Retina (tissue), 1 donor: ENCODE results near the gene FNDC8.
"Not testable (repeated sequence)": the region's sequence is repeated elsewhere in the genome, so short reads cannot be mapped to it uniquely, and the experiment has no call there.

Source experiments
- DNase-seq: peaks from one replicate; pipeline ENCODE4 v3.0.0-alpha.2; 2016

The FNDC8 gene

GRCh38 chr17:35121315-35121714 is at the start of gene FNDC8:
TSS of gene FNDC8 (plus strand) at chr17:35121615. CDS start at chr17:35121694, 79 bp downstream.
- DNase-seq: no peak

GRCh38 chr17:35073183-35073790 is 48.1 kb upstream of the FNDC8 start:
- DNase-seq: no peak

GRCh38 chr17:35073991-35074627 is 47.3 kb upstream of the FNDC8 start:
- no peak for DNase-seq

GRCh38 chr17:35074711-35075707 is 46.4 kb upstream of the FNDC8 start:
- no peak for DNase-seq

GRCh38 chr17:35076874-35077273 is 44.5 kb upstream of the FNDC8 start:
- no peak for DNase-seq

GRCh38 chr17:35079547-35080423 is 41.6 kb upstream of the FNDC8 start:
- no peak for DNase-seq

GRCh38 chr17:35080536-35080935 is 40.9 kb upstream of the FNDC8 start:
- no peak for DNase-seq

- DNase-seq: no peak
Observed at GRCh38 chr17:35081638-35082037, 39.8 kb upstream of the FNDC8 start.

- DNase-seq: no peak
Observed at GRCh38 chr17:35082073-35082657, 39.2 kb upstream of the FNDC8 start.

GRCh38 chr17:35083071-35083470 is 38.3 kb upstream of the FNDC8 start:
- no peak for DNase-seq

GRCh38 chr17:35084987-35085386 is 36.4 kb upstream of the FNDC8 start:
- no peak for DNase-seq

- DNase-seq: no peak
Observed at GRCh38 chr17:35086164-35086563, 35.3 kb upstream of the FNDC8 start.

GRCh38 chr17:35086931-35087573 is 34.4 kb upstream of the FNDC8 start:
- no peak for DNase-seq

- no peak for DNase-seq
Observed at GRCh38 chr17:35087731-35088355, 33.6 kb upstream of the FNDC8 start.

- DNase-seq: peak; percentile 87
Observed at GRCh38 chr17:35088356-35088880, 33.0 kb upstream of the FNDC8 start.

GRCh38 chr17:35088881-35089585 is 32.4 kb upstream of the FNDC8 start:
- DNase-seq: peak; percentile 87

GRCh38 chr17:35089586-35090296 is 31.7 kb upstream of the FNDC8 start:
- no peak for DNase-seq

GRCh38 chr17:35090707-35091106 is 30.7 kb upstream of the FNDC8 start:
- DNase-seq: not testable (repeated sequence)

- DNase-seq: no peak
Observed at GRCh38 chr17:35094902-35095301, 26.5 kb upstream of the FNDC8 start.
